Glutamatergic neuron (in vitro differentiated cells): ENCODE measurements around the gene PTCRA. TPM values are rescaled to one million over a fixed set of nuclear protein-coding genes. Genes with fewer than 3 reads are reported as not detected.
"Not testable (repeated sequence)": the region's sequence is repeated elsewhere in the genome, so short reads cannot be mapped to it uniquely, and the experiment has no call there.

Experiments used
- DNase-seq: peaks from one replicate; pipeline ENCODE4 v3.0.0; 2022
- H3K27ac Mint-ChIP-seq: one replicate; pipeline ENCODE4 v1.8.0; 2020; ENCODE audit warnings: mild to moderate bottlenecking, mixed read lengths, inconsistent platforms; ENCODE audit not compliant: unreplicated experiment
- H3K27me3 Mint-ChIP-seq: one replicate; pipeline ENCODE4 v1.8.0; 2020; ENCODE audit warnings: mild to moderate bottlenecking, moderate library complexity, mixed read lengths, inconsistent platforms; ENCODE audit not compliant: unreplicated experiment
- H3K36me3 Mint-ChIP-seq: one replicate; pipeline ENCODE4 v1.8.0; 2020; ENCODE audit warnings: mild to moderate bottlenecking, mixed read lengths, inconsistent platforms; ENCODE audit not compliant: unreplicated experiment
- H3K4me1 Mint-ChIP-seq: one replicate; pipeline ENCODE4 v1.8.0; 2020; ENCODE audit warnings: mild to moderate bottlenecking, low read depth, mixed read lengths, inconsistent platforms; ENCODE audit not compliant: unreplicated experiment
- H3K4me3 Mint-ChIP-seq: one replicate; pipeline ENCODE4 v1.8.0; 2020; ENCODE audit warnings: mild to moderate bottlenecking, mixed read lengths, inconsistent platforms; ENCODE audit not compliant: unreplicated experiment
- H3K9me3 Mint-ChIP-seq: one replicate; pipeline ENCODE4 v1.8.0; 2020; ENCODE audit warnings: mild to moderate bottlenecking, moderate library complexity, mixed read lengths, inconsistent platforms; ENCODE audit not compliant: unreplicated experiment
- CTCF ChIP-seq: fragments of 200-600 bp; sonication (generic); IDR thresholded peaks from one replicate; pipeline ENCODE4 v1.5.0; 2021; ENCODE audit not compliant: partially characterized antibody, unreplicated experiment
- total RNA-seq: library from RNA; stranded (reverse); fragmentation: NEBNext Ultra II Directional; extraction: Animal tissue kit (Norgen Biotek cat#: 25700); gene quantifications from one replicate; pipeline ENCODE4 v1.2.1, GENCODE V29; 2021; ENCODE audit not compliant: unreplicated experiment

PTCRA gene
- total RNA-seq, 1 donor from 2014 or later, result not detected

- Mint-ChIP-seq H3K27ac (no peak overlapping the region), H3K9me3 (no peaks in the 10 kb centered on the region), H3K4me1 (peaks cover 11% of the 10 kb centered on the region), H3K4me3 (no peak overlapping the region), H3K27me3 (peaks cover 4% of the 10 kb centered on the region), H3K36me3 (peaks cover 4% of the 10 kb centered on the region)
- TF ChIP-seq CTCF, result no peak
- no peak for DNase-seq
These were observed 22.6 kb downstream of the PTCRA start for GRCh38 chr6:42938428-42938796.

- no peaks in the 10 kb centered on the region for H3K9me3 Mint-ChIP-seq
- H3K36me3 Mint-ChIP-seq, result peaks cover 4% of the 10 kb centered on the region
- H3K4me1 Mint-ChIP-seq, result peaks cover 10% of the 10 kb centered on the region
- DNase-seq, result no peak
- peaks cover 4% of the 10 kb centered on the region for H3K27me3 Mint-ChIP-seq
- TF ChIP-seq CTCF, result no peak
- no peak overlapping the region for H3K27ac Mint-ChIP-seq
- H3K4me3 Mint-ChIP-seq, result no peak overlapping the region
These were observed 23.3 kb downstream of the PTCRA start for GRCh38 chr6:42938987-42939809.

DNA sequence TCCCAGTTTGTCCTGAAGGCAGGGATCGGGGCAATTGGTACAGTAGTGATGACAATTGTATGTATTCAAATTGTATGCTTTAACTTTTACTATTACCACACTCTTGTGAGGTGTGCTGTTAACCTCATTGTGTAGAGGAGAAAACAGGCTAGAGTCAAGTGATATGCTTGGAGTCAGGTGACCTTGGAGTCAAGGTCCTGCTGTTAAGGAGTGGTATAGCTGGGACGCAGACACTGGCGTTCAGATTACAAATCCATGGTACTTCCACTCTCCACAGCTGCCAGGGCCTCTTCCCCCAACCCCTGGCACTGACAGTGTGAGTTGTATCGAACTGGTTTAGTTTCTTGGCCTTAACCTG, 23.9 kb downstream of the PTCRA start:
- TF ChIP-seq CTCF, result no peak
- Mint-ChIP-seq H3K36me3 (peaks cover 4% of the 10 kb centered on the region), H3K9me3 (no peaks in the 10 kb centered on the region), H3K27me3 (peaks cover 4% of the 10 kb centered on the region), H3K4me3 (no peak overlapping the region), H3K4me1 (peaks cover 10% of the 10 kb centered on the region), H3K27ac (no peak overlapping the region)
- no peak for DNase-seq

- no peak overlapping the region for H3K4me3 Mint-ChIP-seq
- H3K27me3 Mint-ChIP-seq, result peaks cover 4% of the 10 kb centered on the region
- H3K36me3 Mint-ChIP-seq, result peaks cover 4% of the 10 kb centered on the region
These were observed 24.7 kb downstream of the PTCRA start for GRCh38 chr6:42940493-42941045.

DNA sequence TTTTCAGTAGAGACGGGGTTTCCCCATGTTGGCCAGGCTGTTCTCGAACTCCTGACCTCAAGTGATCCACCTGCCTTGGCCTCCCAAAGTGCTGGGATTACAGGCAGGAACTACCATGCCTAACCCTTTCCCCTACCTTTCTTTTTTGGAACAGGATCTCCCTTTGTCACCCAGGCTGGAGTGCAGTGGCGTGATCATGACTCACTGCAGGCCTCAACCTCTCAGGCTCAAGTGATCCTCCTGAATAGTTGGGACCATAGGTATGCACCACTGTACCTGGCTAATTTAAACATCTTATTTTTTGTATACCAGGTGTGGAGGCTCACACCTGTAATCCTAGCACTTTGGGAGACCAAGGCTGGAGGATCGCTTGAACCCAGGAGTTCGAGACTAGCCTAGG, 25.5 kb downstream of the PTCRA start:
- H3K4me3 Mint-ChIP-seq, H3K36me3 Mint-ChIP-seq, H3K27me3 Mint-ChIP-seq, H3K9me3 Mint-ChIP-seq, DNase-seq, H3K27ac Mint-ChIP-seq: not testable (repeated sequence)
- H3K4me1 Mint-ChIP-seq, result peaks cover 10% of the 10 kb centered on the region

More at GRCh38 chr6:42940493-42941045, 24.7 kb downstream of the PTCRA start:
- H3K27ac Mint-ChIP-seq, result no peak overlapping the region
- peaks cover 10% of the 10 kb centered on the region for H3K4me1 Mint-ChIP-seq
- DNase-seq, result no peak
- no peaks in the 10 kb centered on the region for H3K9me3 Mint-ChIP-seq
- no peak for TF ChIP-seq CTCF
